Glutamatergic neuron (in vitro differentiated cells): ENCODE results near the gene PPP2R5C. TPM values are rescaled to one million over a fixed set of nuclear protein-coding genes. Genes with fewer than 3 reads are reported as not detected.

Experiments
- DNase-seq: peaks from one replicate; pipeline ENCODE4 v3.0.0; 2022
- H3K27ac Mint-ChIP-seq: one replicate; pipeline ENCODE4 v1.8.0; 2020; ENCODE audit warnings: mild to moderate bottlenecking, mixed read lengths, inconsistent platforms; ENCODE audit not compliant: unreplicated experiment
- H3K27me3 Mint-ChIP-seq: one replicate; pipeline ENCODE4 v1.8.0; 2020; ENCODE audit warnings: mild to moderate bottlenecking, moderate library complexity, mixed read lengths, inconsistent platforms; ENCODE audit not compliant: unreplicated experiment
- H3K36me3 Mint-ChIP-seq: one replicate; pipeline ENCODE4 v1.8.0; 2020; ENCODE audit warnings: mild to moderate bottlenecking, mixed read lengths, inconsistent platforms; ENCODE audit not compliant: unreplicated experiment
- H3K4me1 Mint-ChIP-seq: one replicate; pipeline ENCODE4 v1.8.0; 2020; ENCODE audit warnings: mild to moderate bottlenecking, low read depth, mixed read lengths, inconsistent platforms; ENCODE audit not compliant: unreplicated experiment
- H3K4me3 Mint-ChIP-seq: one replicate; pipeline ENCODE4 v1.8.0; 2020; ENCODE audit warnings: mild to moderate bottlenecking, mixed read lengths, inconsistent platforms; ENCODE audit not compliant: unreplicated experiment
- H3K9me3 Mint-ChIP-seq: one replicate; pipeline ENCODE4 v1.8.0; 2020; ENCODE audit warnings: mild to moderate bottlenecking, moderate library complexity, mixed read lengths, inconsistent platforms; ENCODE audit not compliant: unreplicated experiment
- CTCF ChIP-seq: fragments of 200-600 bp; sonication (generic); IDR thresholded peaks from one replicate; pipeline ENCODE4 v1.5.0; 2021; ENCODE audit not compliant: partially characterized antibody, unreplicated experiment
- total RNA-seq: library from RNA; stranded (reverse); fragmentation: NEBNext Ultra II Directional; extraction: Animal tissue kit (Norgen Biotek cat#: 25700); gene quantifications from one replicate; pipeline ENCODE4 v1.2.1, GENCODE V29; 2021; ENCODE audit not compliant: unreplicated experiment

Gene PPP2R5C
- total RNA-seq, 1 donor from 2014 or later: 116 TPM

GRCh38 chr14:101834397-101834796, 72.9 kb downstream of the PPP2R5C start:
- DNase-seq: no peak
- H3K27me3 Mint-ChIP-seq: peaks cover 2% of the 10 kb centered on the region
- H3K4me1 Mint-ChIP-seq: peaks cover 26% of the 10 kb centered on the region
- no peak overlapping the region for H3K27ac Mint-ChIP-seq
- H3K4me3 Mint-ChIP-seq: no peak overlapping the region
- H3K36me3 Mint-ChIP-seq: no peaks in the 10 kb centered on the region
- TF ChIP-seq CTCF: no peak
- peaks cover 2% of the 10 kb centered on the region for H3K9me3 Mint-ChIP-seq

- DNase-seq: no peak
- H3K27me3 Mint-ChIP-seq: peaks cover 3% of the 10 kb centered on the region
- peaks cover 24% of the 10 kb centered on the region for H3K4me1 Mint-ChIP-seq
- TF ChIP-seq CTCF: no peak
- H3K9me3 Mint-ChIP-seq: no peaks in the 10 kb centered on the region
- H3K27ac Mint-ChIP-seq: no peak overlapping the region
- no peak overlapping the region for H3K4me3 Mint-ChIP-seq
- no peaks in the 10 kb centered on the region for H3K36me3 Mint-ChIP-seq
Observed at GRCh38 chr14:101834800-101835547, 73.5 kb downstream of the PPP2R5C start.

GRCh38 chr14:101835566-101835965, 74.1 kb downstream of the PPP2R5C start:
- peaks cover 3% of the 10 kb centered on the region for H3K27me3 Mint-ChIP-seq

GRCh38 chr14:101836135-101836534, 74.6 kb downstream of the PPP2R5C start:
- no peaks in the 10 kb centered on the region for H3K36me3 Mint-ChIP-seq
- no peak overlapping the region for H3K4me3 Mint-ChIP-seq
- H3K27me3 Mint-ChIP-seq: peaks cover 3% of the 10 kb centered on the region
- no peak for TF ChIP-seq CTCF
- peaks cover 31% of the 10 kb centered on the region for H3K4me1 Mint-ChIP-seq
- DNase-seq: no peak
- no peaks in the 10 kb centered on the region for H3K9me3 Mint-ChIP-seq
- no peak overlapping the region for H3K27ac Mint-ChIP-seq

More at GRCh38 chr14:101835566-101835965, 74.1 kb downstream of the PPP2R5C start:
- no peaks in the 10 kb centered on the region for H3K9me3 Mint-ChIP-seq
- no peak overlapping the region for H3K27ac Mint-ChIP-seq
- H3K4me1 Mint-ChIP-seq: peaks cover 28% of the 10 kb centered on the region
- H3K36me3 Mint-ChIP-seq: no peaks in the 10 kb centered on the region
- no peak for TF ChIP-seq CTCF
- DNase-seq: no peak
- no peak overlapping the region for H3K4me3 Mint-ChIP-seq

GRCh38 chr14:101838476-101838875, 77.0 kb downstream of the PPP2R5C start:
- no peak for DNase-seq
- H3K27ac Mint-ChIP-seq: peak overlapping the region; percentile 57
- H3K4me1 Mint-ChIP-seq: peaks cover 42% of the 10 kb centered on the region
- no peak overlapping the region for H3K4me3 Mint-ChIP-seq
- no peaks in the 10 kb centered on the region for H3K36me3 Mint-ChIP-seq
- no peaks in the 10 kb centered on the region for H3K9me3 Mint-ChIP-seq
- TF ChIP-seq CTCF: no peak
- H3K27me3 Mint-ChIP-seq: peaks cover 5% of the 10 kb centered on the region
